HG03280 (cell line): ENCODE data around the gene PCNT.
A peak's percentile ranks its signal among the peaks of the same experiment; 100 is the strongest.
"Not testable (repeated sequence)": the region's sequence is repeated elsewhere in the genome, so short reads cannot be mapped to it uniquely, and the experiment has no call there.

Experiments used
- ATAC-seq: cut with Tn5 transposase; IDR thresholded peaks from one replicate; pipeline ENCODE4 v1.9.1; 2021; ENCODE audit warnings: mild to moderate bottlenecking, moderate library complexity; ENCODE audit not compliant: unreplicated experiment

The PCNT gene

GRCh38 chr21:46443910-46444309 lies 120.0 kb downstream of the PCNT start:
- ATAC-seq: no peak

GRCh38 chr21:46448108-46448507 lies 124.2 kb downstream of the PCNT start:
- no peak for ATAC-seq

GRCh38 chr21:46448855-46449254 lies 124.9 kb downstream of the PCNT start:
- not testable (repeated sequence) for ATAC-seq

- ATAC-seq: no peak
Measured at GRCh38 chr21:46452710-46453109, 128.8 kb downstream of the PCNT start.

- ATAC-seq: no peak
Measured at GRCh38 chr21:46454142-46454541, 130.2 kb downstream of the PCNT start.

- no peak for ATAC-seq
Measured at GRCh38 chr21:46454634-46455390, 130.9 kb downstream of the PCNT start.

GRCh38 chr21:46455575-46456385 lies 131.8 kb downstream of the PCNT start:
- ATAC-seq: no peak

GRCh38 chr21:46456750-46457149 lies 132.8 kb downstream of the PCNT start:
- ATAC-seq: no peak

- ATAC-seq: peak; percentile 20
Measured at GRCh38 chr21:46457801-46458314, 133.9 kb downstream of the PCNT start.

- ATAC-seq: peak; percentile 94
Measured at GRCh38 chr21:46458315-46459023, 134.5 kb downstream of the PCNT start, which contains the start of gene DIP2A. Gene DIP2A, plus strand, starts transcription at chr21:46458891. Its CDS starts 241 bp downstream, at chr21:46459132.

- ATAC-seq: no peak
Measured at GRCh38 chr21:46459024-46459355, 135.0 kb downstream of the PCNT start.

GRCh38 chr21:46459356-46460112 lies 135.6 kb downstream of the PCNT start:
- ATAC-seq: no peak

GRCh38 chr21:46461909-46462308 lies 138.0 kb downstream of the PCNT start:
- ATAC-seq: no peak

GRCh38 chr21:46465153-46465552 lies 141.2 kb downstream of the PCNT start:
- ATAC-seq: not testable (repeated sequence)

GRCh38 chr21:46465651-46466050 lies 141.7 kb downstream of the PCNT start:
- ATAC-seq: no peak

- ATAC-seq: no peak
Measured at GRCh38 chr21:46468108-46468774, 144.3 kb downstream of the PCNT start.

GRCh38 chr21:46469275-46469674 lies 145.3 kb downstream of the PCNT start:
- ATAC-seq: no peak

GRCh38 chr21:46471514-46471913 lies 147.6 kb downstream of the PCNT start:
- ATAC-seq: no peak

- no peak for ATAC-seq
Measured at GRCh38 chr21:46472246-46472645, 148.3 kb downstream of the PCNT start.

GRCh38 chr21:46474382-46474781 lies 150.4 kb downstream of the PCNT start:
- ATAC-seq: no peak
